ENCODE data around the gene LONP2. TPM values are rescaled to one million over a fixed set of nuclear protein-coding genes. Genes with fewer than 3 reads are reported as not detected.
A peak's percentile ranks its signal among the peaks of the same experiment; 100 is the strongest.

LONP2 gene
- total and polyA plus RNA-seq, 2 of the 13 experiments (the other 11 are each of a cell fraction or from before 2014, with no cell fraction given), result 39.2 to 63.3 TPM

- H3K4me1 ChIP-seq (ENCODE audit: insufficient read depth, low read length), result peaks cover 52% of the 10 kb centered on the region
- peak within 1 kb of the TSS; percentile 98 for H3K9ac ChIP-seq (ENCODE audit: insufficient read depth, low read depth, low read length)
- H3K9me3 ChIP-seq (ENCODE audit: low read length), result no peaks in the 10 kb centered on the region
- no peaks in the 10 kb centered on the region; a peak in 2 of 5 replicates for H3K27me3 ChIP-seq (ENCODE audit: control insufficient read depth in 1 of 2, insufficient read depth in 2 of 2, low read length in 2 of 2)
- peak within 1 kb of the TSS; percentile 95 for H3K4me2 ChIP-seq (ENCODE audit: low read depth, low read length)
- peak; percentile 71 for DNase-seq (ENCODE audit: low spot score)
- H4K20me1 ChIP-seq (ENCODE audit: insufficient read depth, low read length), result peaks cover 33% of the 10 kb centered on the region
- CTCF ChIA-PET (ENCODE audit: low intra/inter-chr PET ratio, low total read pairs), result no interaction called here
- in situ Hi-C loops (cut with HindIII; ENCODE audit: extremely low pct_ligation_motif_present, low pct_unique_long_range_greater_than_20kb), result no loop called here
- H3K4me3 ChIP-seq (replicated peaks in 1 of 3; ENCODE audit: insufficient read depth in 1 of 3, low read depth in 2 of 3, low read length in 3 of 3), result peak within 1 kb of the TSS; percentile 85 to 91 (median 85)
- H3K36me3 ChIP-seq (replicated peaks in 1 of 2; ENCODE audit: control insufficient read depth in 1 of 2, insufficient read depth in 2 of 2, low read length in 2 of 2), result no peaks in the 10 kb centered on the region
- POLR2A ChIA-PET, result interaction anchor here (0.8 to 4.6 kb wide), 15 partner anchors 8 to 238 kb away, joined by 3 to 80 read pairs (median 6); partner anchors contain the start of gene LONP2
- no peak for FAIRE-seq
- TSS peak; percentile 83 for BruUV-seq (replicated peaks)
- 4% methylated on average over 36 of the region's 105 CpGs for WGBS (ENCODE audit: low lambda C conversion rate)
- intact Hi-C loops (cut with micrococcal nuclease; ENCODE audit: unreplicated experiment), result loop anchor here (1.0 to 2.0 kb wide), 2 partner anchors 19 to 57 kb away; no protein-coding TSS in a partner anchor
- H3K27ac ChIP-seq (ENCODE audit: extremely low read length, insufficient read depth, low read length), result peak within 1 kb of the TSS; percentile 92
- peaks cover 40% of the 10 kb centered on the region for H3K79me2 ChIP-seq (ENCODE audit: insufficient read depth, low read length)
- H2AFZ ChIP-seq (ENCODE audit: low read length), result no peak within 1 kb of the TSS
- peak; percentile 69 for ATAC-seq
- TF ChIP-seq ZNF143 (CRISPR knock-in tag; IDR thresholded peaks at IDR 0.05) (no peak), ZBTB4 (CRISPR knock-in tag; IDR thresholded peaks at IDR 0.05; ENCODE audit: borderline replicate concordance) (no peak), CBX5 (CRISPR knock-in tag; IDR thresholded peaks at IDR 0.05; ENCODE audit: borderline replicate concordance) (no peak), PAX8 (CRISPR knock-in tag; IDR thresholded peaks at IDR 0.05; ENCODE audit: borderline replicate concordance) (no peak), FOXM1 (CRISPR knock-in tag; IDR thresholded peaks at IDR 0.05) (no peak), MIER3 (CRISPR knock-in tag; IDR thresholded peaks at IDR 0.05; ENCODE audit: borderline replicate concordance) (0 out of 2 replicates have a peak, but pooled peaks have one; percentile 45), SNRNP70 (IDR thresholded peaks at IDR 0.05; ENCODE audit: low read depth, low read length) (no peak), NRL (CRISPR knock-in tag; IDR thresholded peaks at IDR 0.05; ENCODE audit: borderline replicate concordance) (peak; percentile 89), SYNCRIP (IDR thresholded peaks at IDR 0.05; ENCODE audit: insufficient read depth, low read depth, low read length) (no peak), KLF12 (CRISPR knock-in tag; IDR thresholded peaks at IDR 0.05; ENCODE audit: borderline replicate concordance) (no peak), ZNF556 (CRISPR knock-in tag; IDR thresholded peaks at IDR 0.05; ENCODE audit: borderline replicate concordance) (no peak), ZNF33B (CRISPR knock-in tag; IDR thresholded peaks at IDR 0.05) (no peak)
- TF ChIP-seq, protein P1, sequence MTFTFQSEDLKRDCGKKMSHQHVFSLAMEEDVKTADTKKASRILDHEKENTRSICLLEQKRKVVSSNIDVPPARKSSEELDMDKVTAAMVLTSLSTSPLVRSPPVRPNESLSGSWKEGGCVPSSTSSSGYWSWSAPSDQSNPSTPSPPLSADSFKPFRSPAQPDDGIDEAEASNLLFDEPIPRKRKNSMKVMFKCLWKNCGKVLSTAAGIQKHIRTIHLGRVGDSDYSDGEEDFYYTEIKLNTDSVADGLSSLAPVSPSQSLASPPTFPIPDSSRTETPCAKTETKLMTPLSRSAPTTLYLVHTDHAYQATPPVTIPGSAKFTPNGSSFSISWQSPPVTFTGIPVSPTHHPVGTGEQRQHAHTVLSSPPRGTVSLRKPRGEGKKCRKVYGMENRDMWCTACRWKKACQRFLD (CRISPR knock-in tag; IDR thresholded peaks at IDR 0.05; ENCODE audit: borderline replicate concordance), result no peak
- TF ChIP-seq, protein P2, sequence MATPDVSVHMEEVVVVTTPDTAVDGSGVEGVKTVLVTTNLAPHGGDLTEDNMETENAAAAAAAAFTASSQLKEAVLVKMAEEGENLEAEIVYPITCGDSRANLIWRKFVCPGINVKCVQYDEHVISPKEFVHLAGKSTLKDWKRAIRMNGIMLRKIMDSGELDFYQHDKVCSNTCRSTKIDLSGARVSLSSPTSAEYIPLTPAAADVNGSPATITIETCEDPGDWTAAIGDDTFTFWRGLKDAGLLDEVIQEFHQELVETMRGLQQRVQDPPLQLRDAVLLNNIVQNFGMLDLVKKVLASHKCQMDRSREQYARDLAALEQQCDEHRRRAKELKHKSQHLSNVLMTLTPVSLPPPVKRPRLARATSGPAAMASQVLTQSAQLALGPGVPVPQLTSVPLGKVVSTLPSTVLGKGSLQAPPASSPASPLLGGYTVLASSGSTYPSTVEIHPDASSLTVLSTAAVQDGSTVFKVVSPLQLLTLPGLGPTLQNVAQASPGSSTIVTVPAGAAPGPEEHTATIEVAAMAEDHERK (CRISPR knock-in tag; IDR thresholded peaks at IDR 0.05; ENCODE audit: low read depth), result no peak
- TF ChIP-seq, protein P3, sequence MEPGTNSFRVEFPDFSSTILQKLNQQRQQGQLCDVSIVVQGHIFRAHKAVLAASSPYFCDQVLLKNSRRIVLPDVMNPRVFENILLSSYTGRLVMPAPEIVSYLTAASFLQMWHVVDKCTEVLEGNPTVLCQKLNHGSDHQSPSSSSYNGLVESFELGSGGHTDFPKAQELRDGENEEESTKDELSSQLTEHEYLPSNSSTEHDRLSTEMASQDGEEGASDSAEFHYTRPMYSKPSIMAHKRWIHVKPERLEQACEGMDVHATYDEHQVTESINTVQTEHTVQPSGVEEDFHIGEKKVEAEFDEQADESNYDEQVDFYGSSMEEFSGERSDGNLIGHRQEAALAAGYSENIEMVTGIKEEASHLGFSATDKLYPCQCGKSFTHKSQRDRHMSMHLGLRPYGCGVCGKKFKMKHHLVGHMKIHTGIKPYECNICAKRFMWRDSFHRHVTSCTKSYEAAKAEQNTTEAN (CRISPR knock-in tag; conservative IDR thresholded peaks at IDR 0.05), result peak; percentile 23; the same call in 1 of the 2 replicates
Observed at GRCh38 chr16:48385253-48386150, 141.4 kb downstream of the LONP2 start, which contains the start of gene SIAH1. SIAH1 (minus strand) TSS chr16:48385413; CDS start chr16:48362428, 22,985 bp downstream.
